NCI-H226 (cell line): ENCODE data around the gene EVPLL.
"Not testable (repeated sequence)": the region's sequence is repeated elsewhere in the genome, so short reads cannot be mapped to it uniquely, and the experiment has no call there.

Source experiments
- DNase-seq: peaks from one replicate; pipeline ENCODE4 v3.0.0-alpha.2; 2015

The EVPLL gene

DNA sequence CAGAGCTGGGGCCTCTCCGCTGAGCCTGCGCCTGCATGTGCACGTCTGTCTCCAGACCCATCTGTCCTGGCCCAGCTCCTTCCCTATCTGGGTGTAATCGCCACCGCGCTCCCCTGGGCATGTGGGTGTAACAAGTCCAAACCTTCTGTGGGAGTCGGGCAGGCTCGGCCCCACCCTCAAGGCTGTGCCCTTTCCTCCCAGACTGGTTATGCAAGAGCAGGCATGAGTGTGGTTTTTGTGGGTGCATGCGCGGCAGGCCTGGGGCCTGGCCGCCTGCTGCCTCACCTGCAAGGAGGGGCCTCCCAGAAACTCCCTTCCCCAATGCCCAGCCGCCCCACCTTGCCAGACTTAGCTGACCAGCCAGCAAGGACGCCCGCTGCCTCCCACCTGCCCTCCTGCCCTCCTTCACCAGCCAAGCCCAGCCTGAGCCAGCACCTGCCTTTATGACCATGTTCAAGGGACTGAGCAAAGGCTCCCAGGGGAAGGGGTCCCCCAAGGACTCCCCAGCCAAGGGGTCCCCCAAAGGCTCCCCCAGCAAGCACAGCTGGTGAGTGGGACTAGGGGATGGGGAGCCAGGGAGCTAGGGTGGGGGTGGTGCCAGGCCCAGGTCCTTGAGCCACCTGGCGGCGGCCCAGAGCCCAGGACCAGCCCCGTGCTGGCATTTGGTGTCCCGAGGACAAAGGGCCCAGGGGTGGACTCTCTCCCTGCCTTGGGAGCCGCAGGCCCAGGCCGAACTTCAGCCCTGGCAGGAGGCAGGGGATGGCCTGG, at the start of gene EVPLL:
EVPLL (plus strand) TSS at position 342 of the 768 bp plus-strand sequence. CDS start 3,160 bp downstream, outside the sequence.
- DNase-seq = peak; percentile 87

DNA sequence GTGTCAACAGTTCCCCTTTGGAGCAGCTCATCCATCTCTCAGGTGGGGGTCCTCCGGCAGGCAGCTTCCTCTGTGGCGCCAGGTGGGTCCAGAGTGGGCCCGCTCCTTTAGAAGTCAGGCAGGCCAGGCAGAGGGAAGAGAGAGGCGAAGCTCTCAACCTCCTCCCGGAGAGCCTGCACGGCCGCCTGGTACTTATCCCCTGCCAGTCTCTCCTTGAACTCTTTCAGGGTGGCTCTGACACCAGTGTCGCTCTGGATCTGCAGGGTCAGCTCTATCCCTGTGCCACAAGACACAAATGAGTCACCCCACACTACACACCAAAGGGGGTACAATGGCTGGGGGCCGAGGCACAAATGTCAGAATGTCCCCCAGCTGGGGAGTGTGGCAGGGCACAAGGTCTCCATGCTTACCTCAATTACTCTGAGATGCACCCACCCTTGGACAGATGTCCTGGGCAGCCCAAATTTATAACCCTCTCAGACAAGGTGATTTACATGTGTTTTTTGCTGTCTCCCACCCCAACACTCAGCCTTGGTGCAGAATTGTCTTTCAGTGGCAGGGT, 48.9 kb upstream of the EVPLL start:
- no peak for DNase-seq

DNA sequence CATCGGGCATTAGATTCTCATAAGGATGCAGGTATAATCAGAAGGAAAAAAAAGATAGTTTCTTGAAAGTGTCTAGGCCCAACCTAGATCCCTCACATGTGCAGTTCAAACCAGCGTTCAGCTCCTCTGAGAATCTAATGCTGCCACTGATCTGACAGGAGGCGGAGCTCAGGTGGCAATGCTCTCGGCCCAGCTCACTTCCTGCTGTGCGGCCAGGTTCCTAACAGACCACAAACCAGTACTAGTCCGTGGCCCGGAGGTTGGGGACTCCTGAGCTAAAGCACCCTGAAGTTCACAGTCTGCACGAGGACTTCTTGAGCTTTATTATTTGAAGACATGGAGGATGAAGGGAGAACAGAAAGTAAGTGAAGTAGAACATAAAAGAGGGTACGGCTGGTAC, 45.7 kb upstream of the EVPLL start:
- DNase-seq = no peak

DNA sequence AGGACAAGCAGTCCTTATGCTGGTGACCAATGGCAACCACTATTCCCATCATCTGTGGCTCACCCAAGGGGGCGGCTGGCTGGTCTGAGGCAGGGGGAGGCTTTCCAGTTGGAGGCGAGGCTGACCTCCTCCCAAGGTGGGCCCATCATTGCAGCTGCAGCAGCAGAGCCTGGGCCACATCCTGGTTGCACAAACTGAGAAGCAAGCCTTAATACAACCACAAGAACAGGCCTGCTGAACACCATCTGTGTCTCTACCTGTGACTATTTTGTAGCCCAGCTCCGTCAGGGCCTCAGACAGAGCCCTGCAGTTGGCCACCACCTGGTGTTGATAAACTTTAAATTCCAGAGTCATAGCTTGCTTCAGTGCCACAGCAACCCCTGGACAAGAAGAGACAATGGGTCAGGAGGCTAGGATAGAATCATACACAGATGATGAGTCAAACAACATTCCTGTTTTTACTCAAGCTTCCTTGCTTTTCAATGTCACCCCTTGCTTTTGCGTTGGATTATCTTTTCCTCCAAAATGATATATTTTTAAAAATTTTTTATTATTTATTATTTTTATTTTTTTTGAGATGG, 44.6 kb upstream of the EVPLL start:
- DNase-seq = no peak

DNA sequence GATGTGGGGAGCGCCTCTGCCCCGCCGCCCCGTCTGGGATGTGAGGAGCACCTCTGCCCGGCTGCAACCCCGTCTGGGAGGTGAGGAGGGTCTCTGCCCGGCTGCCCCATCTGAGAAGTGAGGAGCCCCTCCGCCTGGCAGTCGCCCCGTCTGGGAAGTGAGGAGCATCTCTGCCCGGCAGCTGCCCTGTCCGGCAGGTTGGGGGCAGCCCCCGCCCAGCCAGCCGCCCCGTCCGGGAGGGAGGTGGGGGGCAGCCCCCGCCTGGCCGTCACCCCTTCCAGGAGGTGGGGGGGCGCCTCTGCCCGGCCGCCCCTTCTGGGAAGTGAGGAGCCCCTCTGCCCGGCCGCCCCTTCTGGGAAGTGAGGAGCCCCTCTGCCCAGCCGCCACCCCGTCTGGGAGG, 39.4 kb upstream of the EVPLL start:
- not testable (repeated sequence) for DNase-seq

DNA sequence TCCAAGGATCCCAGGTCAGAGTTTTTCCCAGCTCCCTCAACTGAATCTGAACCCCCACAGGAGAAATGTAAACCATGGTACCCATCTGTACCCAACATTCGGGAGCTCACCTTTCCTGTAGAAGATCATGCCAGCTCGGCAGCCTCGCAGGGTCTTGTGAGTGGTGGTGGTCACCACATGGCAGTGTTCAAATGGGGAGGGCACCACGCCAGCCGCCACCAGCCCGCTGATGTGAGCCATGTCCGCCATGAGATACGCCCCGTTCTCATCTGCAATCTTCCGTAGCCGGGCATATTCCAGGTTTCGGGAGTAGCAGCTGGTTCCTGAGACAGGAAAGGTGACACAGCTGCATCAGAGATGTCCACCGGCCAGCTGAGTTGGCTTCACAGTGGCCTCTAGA, 37.6 kb upstream of the EVPLL start:
- no peak for DNase-seq

DNA sequence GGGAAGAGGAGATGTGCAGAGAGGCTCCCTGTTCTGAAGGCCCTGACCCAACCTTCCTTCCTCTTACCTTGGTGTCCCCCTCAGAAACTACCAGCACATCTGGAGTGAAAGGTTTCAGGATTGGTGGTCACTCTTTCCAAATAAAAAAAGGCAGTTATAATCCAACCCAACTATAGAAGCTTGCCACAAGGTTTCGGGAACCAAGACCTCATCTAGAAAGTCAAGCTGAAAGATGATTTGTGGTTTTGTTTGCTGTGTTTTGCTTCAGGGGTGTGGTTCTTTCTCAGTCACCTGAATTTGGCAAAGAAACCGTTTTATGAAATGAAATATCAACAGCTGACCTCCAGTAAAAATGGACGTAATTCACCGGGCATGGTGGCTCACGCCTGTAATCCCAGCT, 33.6 kb upstream of the EVPLL start:
- DNase-seq = no peak

DNA sequence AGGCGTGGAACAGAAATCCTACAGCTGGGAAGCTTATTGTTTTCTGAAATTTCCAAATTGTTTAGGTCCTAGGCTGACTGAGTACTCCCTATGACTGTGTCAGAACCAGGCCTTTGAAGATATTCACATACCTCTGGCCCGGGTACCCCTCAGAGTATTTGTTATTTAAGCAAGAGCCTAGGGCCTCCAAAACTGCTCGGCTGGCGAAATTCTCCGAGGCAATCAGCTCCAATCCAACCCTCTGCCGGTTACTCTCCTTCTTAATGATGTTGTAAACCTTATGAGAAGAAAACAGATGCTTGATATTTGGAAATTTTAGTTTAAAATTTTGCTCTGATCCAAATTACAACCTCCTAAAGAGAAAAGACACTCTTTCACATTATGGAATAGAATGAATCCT, 24.0 kb upstream of the EVPLL start:
- DNase-seq = no peak

DNA sequence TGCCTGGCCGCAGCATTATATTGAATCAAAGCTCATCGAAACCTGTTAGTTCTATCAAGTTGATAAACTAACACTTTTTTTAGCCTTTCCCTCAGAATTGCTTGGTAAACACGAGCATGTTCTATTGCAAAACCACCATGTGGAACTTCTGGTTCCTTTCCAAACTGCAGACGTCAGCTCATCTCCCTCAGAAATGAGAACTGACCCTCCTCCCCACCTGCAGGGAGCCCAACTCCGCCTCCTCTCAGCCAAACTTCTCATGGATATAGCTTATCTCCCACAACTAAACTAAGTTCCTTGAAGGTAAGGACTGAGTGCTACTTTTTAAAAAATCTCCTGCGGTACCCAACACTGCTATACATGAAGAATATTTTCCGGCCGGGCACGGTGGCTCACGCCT, 21.0 kb upstream of the EVPLL start:
- DNase-seq = peak; percentile 29

DNA sequence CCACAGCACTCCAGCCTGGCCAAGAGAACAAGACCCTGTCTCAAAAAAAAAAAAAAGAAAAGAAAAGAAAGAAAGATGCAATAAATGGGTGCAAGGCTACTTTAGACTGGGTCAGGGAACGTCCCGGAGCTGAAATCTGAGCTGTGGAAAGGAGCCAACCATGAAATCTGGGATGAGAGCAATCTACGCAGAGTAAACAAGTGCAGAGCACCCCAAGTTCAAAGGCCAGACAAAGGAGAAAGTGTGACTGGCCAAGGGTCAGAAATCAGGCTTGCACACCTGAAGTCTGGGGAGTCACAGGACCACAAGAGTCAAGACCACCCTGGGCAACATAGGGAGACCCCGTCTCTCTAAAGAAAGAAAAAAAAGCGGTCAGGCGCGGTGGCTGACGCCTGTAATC, 17.1 kb upstream of the EVPLL start:
- no peak for DNase-seq

DNA sequence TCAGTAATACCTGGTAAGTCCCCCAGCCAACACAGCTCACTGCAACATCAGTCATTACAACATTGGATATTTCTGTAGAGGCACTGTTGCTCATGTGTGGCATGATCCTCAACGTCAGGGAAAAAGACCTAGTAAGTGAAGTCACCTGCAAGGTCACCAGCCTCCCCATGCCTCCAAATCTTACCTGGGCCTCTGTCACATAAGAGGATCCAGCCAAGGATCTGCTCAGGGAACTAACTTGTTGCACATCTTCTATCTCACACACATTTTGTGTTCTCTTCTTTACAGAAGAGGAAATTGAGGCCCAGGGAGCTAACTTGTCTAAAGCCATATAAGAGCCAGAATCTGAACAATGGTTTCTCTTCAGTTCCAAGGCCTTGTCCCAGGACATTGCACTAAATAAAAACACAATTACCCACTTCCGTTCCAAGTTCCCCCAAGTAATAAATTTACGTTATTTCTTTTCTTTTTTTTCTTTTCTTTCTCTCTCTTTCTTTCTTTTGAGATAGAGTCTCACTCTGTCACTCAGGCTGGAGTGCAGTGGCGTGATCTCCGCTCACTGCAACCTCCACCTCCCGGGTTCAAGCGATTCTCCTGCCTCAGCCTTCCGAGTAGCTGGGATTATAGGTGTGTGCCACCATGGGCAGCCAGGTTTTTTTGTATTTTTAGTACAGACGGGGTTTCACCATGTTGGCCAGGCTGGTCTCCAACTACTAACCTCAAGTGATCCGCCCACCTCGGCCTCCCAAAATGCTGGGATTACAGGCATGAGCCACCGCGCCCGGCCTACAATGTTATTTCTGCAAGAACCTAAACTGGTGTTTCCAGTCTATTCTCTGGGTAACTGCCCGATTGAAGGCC, 15.5 kb upstream of the EVPLL start:
- no peak for DNase-seq

DNA sequence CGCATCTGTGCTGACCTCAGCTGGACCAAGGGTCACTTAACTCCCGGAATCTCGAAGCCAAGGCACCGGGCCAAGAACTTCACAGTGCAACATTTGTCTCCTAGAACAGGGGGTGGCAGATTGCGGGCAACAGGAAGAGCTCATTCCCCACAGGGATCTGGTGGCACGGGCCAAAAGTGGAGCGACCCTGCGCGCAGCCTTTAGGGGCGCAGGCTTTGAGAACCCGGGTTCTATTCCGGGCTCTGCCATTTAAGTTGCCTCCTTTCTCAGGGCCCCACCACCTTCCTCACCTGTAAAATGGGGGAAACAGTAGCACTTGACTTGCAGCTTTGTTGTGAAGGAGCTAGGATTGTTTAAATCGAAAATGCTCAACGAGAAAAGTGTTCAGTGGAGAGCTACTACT, 14.9 kb upstream of the EVPLL start:
- DNase-seq = no peak

DNA sequence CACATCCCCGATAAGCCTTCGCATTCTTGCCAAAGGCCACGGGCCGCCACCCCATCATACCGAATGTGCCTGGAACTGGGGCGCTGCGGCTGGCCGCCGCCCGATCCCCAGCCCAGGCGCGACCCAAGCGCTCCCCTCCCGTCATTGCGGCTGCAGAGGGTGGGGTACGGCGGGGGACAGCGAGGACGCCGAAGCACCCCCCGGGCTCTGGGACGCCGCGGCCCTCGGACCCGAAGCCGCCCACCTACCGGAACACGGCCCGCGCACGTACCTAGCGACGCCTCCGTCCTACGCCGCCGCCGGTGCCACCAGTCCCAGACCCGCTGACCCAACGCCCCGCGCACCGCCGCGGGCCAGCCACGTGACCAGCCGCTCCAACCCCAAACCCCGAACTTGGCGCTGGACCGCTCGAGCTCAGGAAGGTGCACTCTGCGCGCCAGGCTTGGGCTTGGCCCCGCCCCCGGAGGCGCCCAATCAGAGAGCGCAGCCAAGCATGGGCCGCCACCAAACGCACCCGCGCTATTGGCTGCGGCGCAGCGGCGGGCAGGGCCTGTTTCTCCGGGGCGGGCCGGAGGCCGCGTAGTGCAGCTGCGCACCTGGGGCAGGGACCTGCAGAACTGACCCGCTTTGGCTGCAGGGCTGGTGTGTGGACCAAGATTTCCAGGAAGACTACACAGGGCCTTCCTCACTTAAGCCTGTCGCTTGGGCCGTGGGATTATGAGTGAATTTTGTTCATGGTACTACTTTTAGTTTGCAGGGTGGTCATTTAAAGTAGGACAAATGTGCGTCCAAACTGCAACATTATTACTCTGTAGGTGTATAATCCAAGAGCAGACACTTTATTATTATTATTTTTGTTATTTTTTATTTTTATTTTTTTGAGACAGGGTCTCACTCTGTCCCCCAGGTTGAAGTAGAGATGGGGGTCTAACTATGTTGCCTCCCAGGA, 14.2 kb upstream of the EVPLL start, which contains the start of gene SHMT1:
SHMT1 (minus strand) TSS at position 450 of the 949 bp plus-strand sequence. CDS start 7,569 bp downstream, outside the sequence.
- peak; percentile 96 for DNase-seq

DNA sequence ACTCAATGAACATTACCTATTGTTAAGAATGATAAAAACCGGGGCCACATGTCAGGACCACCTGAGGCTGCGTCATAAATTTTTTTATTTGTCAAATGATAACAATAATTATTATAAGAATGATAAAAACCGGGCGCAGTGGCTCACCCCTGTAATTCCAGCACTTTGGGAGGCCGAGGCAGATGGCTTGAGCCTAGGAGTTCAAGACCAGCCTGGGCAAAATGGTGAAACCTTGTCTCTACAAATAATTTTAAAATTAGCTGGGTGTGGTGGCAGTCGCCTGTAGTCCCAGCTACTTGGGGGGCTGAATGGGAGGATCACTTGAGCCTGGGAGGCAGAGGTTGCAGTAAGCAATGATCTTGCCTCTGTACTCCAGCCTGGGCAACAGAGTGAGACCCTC, 13.4 kb upstream of the EVPLL start:
- no peak for DNase-seq

DNA sequence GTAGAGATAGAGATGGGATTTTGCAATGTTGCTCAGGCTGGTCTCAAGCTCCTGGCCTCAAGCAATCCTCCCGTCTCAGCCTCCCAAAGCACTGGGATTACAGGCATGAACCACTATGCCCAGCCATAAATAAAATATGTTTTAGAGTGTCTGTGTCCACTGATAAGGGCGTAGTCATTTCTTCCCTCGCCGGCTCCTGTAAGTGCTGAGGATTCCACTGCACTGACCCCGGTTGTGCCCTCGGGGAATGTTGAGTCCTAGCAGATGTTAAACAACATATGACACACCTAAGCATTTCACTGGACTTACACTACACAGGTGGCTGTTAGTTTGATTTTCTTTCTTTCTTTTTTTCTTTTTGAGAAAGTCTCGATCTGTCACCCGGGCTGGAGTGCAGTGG, 8.6 kb upstream of the EVPLL start:
- peak; percentile 50 for DNase-seq

DNA sequence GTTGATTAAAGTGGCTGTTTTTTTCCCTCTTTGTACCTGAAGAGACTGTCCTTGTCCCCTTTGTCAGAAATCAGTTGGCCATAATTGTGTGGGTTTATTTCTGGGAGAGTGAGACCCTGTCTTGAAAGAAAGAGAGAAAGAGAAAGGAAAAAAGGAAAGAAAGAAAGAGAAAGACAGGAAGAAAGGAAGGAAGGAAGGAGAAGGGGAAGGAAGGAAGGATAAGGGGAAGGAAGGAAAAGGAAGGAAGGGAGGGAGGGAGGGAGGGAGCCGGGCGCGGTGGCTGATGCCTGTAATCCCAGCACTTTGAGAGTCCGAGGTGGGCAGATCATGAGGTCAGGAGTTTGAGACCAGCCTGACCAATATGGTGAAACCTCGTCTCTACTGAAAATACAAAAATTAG, 6.8 kb upstream of the EVPLL start:
- no peak for DNase-seq

DNA sequence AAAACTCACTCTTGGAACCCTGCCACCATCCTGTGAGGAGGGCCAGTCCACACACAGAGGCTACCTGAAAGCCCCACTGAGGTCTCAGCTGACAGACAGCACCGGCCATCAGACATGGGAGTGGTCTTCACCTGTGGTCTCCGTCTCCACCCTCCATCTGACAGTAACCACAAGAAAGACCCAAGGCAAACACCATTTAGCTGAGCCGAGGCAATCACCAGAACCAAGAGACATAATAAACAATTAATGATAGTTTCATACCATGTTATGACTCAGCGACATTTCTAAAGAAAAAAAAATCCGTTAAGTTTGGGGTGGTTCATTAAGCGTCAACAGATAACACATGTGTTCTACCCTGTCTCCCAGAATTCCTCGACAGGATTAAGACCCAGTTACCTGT, 6.1 kb upstream of the EVPLL start:
- DNase-seq = no peak

DNA sequence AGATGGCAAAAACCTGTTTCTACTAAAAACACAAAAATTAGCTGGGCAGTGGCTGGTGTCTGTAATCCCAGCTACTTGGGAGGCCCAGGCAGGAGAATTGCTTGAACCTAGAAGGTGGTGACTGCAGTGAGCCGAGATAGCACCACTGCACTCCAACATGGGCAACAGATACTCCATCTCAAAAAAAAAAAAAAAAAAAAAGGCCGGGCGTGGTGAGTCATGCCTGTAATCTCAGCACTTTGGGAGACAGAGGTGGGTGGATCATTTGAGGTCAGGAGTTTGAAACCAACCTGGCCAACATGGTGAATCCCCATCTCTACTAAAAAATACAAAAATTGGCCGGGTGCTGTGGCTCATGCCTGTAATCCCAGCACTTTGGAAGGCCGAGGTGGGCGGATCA, 4.4 kb upstream of the EVPLL start:
- not testable (repeated sequence) for DNase-seq

DNA sequence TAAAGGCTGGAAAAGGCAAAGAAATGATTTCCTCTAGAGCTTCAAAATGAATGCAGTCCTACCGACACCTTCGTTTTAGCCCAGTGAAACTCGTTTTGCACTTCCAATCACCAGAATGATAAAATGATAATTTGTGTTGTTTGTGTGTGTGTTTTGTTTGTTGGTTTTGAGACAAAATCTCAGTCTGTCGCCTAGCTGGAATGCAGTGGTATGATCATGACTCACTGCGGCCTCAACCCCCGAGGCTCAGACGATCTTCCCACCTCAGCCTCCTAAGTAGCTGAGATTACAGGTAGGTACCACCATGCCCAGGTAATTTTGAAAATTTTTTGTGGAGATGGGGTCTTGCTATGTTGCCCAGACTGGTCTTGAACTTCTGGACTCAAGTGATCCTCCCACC, 3.4 kb upstream of the EVPLL start:
- no peak for DNase-seq

DNA sequence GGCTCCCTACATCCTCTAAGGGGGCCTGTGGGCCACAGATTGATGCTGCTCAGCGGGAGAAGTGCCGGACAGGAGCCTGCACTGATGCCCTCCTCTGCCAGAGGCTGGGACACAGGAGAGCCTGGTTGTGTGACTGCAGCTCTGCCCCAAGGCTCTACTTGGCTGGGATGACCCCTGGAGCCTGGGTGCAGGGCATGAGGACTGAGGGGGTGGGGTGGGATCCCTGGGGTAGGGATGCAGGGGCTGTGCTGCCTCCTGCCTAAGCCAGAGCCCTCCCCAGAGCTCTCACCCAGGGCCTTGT, 577 bp downstream of the EVPLL start:
- DNase-seq = no peak

DNA sequence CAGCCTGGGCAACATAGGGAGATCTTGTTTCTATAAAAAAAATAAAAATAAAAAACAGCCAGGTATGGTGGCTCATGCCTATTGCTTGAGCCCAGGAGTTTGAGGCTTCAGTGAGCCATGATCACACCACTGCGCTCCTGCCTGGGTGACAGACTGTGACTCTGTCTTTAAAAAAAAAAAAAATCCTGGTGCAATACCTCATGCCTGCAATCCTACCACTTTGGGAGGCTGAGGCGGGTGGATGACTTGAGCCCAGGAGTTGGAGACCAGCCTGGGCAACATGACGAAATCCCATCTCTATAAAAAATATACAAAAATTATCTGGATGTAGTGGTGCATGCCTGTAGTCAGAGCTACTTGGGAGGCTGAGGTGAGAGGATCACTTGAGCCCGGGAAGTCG, 1.0 kb downstream of the EVPLL start:
- DNase-seq = not testable (repeated sequence)
